GM20000 (cell line): Measurements from ENCODE around the gene ARRDC3.

Experiments
- DNase-seq: peaks from one replicate; pipeline ENCODE4 v3.0.0; 2012; ENCODE audit warnings: low spot score
- TF ChIP-seq, protein P1 (sequence below): IDR thresholded peaks from 2 replicates; pipeline ENCODE4 v1.5.1; 2012; ENCODE audit warnings: mild to moderate bottlenecking, control low read depth; ENCODE audit errors: extremely low read depth, missing control alignments

Gene ARRDC3, protein sequence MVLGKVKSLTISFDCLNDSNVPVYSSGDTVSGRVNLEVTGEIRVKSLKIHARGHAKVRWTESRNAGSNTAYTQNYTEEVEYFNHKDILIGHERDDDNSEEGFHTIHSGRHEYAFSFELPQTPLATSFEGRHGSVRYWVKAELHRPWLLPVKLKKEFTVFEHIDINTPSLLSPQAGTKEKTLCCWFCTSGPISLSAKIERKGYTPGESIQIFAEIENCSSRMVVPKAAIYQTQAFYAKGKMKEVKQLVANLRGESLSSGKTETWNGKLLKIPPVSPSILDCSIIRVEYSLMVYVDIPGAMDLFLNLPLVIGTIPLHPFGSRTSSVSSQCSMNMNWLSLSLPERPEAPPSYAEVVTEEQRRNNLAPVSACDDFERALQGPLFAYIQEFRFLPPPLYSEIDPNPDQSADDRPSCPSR

DNA sequence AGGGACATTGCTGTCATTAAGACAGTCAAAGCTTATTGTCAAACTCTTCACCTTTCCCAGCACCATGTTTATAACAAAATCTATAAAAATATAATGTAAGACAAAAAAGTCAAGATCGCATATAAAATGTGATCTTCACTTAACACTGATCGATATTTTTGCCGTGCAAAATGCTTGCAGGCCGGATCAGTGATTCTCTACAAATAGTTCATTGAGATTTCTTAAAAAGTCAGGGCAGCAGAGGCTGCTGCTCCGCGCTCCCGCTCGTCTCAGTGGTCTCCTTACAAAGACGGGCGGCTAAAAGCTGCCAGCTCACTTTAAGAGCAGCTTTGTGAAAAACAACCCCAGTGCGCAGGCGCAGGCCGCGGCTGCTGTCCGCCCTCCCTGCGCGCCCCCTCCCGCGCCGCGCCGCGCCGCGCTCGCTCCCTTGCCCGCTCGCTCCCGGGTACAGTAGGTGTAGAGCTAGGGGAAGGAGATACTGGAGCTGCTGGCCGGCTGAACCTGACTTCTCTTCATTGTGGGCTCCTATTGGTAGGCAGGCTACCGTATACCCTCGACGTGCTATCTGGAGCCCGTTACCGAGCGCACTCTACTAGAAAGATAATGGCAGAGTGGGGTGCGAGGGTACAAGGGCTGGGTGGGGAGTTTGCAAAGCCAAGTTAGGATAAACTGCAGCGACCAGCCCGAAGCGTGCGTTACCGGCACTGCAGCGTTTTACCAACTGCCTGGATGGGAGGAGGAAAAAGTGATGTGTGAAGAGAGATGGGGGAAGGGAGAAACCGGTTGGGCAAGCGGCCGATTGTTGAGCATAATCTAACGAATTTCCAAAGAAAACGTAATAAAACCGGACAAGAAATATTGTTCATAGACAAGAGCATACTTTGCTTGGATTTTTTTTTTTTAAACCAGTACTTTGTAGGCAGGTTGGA is at the start of gene ARRDC3:
TSS of gene ARRDC3 (minus strand) at position 291 of the 929 bp plus-strand sequence. CDS start at position 66, 225 bp downstream.
- DNase-seq, result peak; percentile 89
- TF ChIP-seq, protein P1, sequence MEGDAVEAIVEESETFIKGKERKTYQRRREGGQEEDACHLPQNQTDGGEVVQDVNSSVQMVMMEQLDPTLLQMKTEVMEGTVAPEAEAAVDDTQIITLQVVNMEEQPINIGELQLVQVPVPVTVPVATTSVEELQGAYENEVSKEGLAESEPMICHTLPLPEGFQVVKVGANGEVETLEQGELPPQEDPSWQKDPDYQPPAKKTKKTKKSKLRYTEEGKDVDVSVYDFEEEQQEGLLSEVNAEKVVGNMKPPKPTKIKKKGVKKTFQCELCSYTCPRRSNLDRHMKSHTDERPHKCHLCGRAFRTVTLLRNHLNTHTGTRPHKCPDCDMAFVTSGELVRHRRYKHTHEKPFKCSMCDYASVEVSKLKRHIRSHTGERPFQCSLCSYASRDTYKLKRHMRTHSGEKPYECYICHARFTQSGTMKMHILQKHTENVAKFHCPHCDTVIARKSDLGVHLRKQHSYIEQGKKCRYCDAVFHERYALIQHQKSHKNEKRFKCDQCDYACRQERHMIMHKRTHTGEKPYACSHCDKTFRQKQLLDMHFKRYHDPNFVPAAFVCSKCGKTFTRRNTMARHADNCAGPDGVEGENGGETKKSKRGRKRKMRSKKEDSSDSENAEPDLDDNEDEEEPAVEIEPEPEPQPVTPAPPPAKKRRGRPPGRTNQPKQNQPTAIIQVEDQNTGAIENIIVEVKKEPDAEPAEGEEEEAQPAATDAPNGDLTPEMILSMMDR, result no peak

DNA sequence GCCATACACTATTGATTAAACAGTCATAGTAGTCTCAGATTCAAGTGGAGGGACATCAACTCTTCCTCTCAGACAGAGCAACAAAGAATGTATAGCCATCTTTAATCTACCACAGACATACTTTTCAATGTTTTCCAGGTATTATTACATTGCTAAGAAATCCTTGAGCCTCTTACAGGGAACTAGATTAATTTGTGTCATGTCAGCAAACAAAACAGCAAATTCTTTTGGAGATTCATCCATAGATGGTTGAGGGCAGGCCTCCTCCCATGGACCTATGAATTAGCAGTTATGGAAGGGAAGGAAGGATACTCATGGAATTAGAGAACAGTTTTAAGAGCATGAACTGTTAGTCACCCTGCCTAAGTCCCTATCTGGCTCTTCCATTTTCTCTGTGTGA is 47.8 kb upstream of the ARRDC3 start:
- no peak for DNase-seq
- TF ChIP-seq, protein P1, result no peak

DNA sequence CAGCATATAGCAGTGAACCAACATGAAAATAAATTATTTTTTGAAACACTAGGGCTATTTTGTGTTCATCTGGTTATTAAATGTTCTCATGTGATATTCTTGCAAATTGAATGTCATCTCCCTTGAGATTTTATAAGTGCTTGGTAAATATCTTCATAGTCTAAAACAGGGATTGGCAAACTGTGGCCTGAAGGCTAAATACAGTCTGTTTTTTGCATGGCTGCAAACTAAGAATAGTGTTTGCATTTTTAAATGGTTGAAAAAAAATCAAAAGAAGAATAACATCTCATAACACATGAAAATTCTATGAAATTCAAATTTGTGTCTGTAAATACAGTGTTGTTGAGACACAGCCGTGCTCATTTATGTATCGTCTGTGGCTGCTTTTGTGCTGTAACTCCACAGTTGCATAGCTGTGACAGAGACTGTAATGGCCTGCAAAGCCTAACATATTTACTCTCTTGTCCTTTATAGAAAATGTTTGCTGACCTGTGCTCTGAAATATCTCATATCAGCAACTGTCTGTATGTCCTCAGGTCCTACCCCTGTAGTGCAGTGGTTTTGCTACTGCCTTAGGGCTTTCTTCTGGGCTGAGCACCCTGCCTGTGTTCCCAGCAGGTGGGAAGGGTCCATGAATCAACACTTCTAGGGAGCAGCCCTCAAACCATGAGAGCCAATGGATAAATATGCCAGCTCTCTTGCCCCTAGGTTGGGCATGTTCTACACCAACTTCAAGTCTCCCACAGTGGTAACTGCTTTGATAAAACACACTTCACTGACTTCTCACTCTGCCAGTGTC is 41.7 kb upstream of the ARRDC3 start:
- DNase-seq, result no peak
- TF ChIP-seq, protein P1, result no peak

DNA sequence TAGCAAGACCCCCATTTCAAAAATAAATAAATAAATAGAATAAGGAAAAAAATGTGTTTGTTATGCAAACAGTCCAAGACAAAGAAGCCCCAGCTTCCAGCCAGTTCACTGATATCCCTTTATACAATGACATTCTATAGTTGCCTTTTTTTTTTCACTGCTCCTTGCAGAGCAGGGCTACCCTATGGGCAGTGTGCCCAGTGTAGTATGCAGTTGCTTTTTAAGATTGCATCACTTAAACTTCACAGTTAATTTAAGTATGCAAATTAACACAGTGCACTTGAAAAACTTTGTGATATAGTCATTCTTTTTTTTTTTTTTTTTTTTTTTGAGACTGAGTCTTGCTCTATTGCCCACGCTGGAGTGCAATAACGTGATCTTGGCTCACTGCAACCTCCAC is 40.8 kb upstream of the ARRDC3 start:
- DNase-seq, result no peak
- TF ChIP-seq, protein P1, result no peak

DNA sequence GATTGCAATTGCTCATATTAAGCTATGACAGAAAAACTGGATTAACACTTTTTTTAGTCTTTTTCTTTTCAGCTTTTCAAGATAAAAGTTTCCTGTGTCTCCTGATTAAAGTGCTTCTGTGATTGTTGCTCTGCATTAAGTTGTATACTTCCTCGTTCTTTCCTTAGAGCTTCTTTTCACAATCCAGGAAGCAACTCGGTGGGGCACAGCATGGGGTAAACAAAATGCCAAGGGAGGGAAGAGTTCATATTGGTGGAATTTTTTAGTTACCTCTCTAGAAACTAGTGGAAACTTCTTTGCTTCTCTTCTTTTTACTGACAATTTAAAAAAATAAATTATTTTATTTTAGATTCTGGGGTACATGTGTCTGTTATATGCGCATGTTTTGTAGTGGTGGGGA is 37.8 kb upstream of the ARRDC3 start:
- DNase-seq, result no peak
- TF ChIP-seq, protein P1, result no peak

DNA sequence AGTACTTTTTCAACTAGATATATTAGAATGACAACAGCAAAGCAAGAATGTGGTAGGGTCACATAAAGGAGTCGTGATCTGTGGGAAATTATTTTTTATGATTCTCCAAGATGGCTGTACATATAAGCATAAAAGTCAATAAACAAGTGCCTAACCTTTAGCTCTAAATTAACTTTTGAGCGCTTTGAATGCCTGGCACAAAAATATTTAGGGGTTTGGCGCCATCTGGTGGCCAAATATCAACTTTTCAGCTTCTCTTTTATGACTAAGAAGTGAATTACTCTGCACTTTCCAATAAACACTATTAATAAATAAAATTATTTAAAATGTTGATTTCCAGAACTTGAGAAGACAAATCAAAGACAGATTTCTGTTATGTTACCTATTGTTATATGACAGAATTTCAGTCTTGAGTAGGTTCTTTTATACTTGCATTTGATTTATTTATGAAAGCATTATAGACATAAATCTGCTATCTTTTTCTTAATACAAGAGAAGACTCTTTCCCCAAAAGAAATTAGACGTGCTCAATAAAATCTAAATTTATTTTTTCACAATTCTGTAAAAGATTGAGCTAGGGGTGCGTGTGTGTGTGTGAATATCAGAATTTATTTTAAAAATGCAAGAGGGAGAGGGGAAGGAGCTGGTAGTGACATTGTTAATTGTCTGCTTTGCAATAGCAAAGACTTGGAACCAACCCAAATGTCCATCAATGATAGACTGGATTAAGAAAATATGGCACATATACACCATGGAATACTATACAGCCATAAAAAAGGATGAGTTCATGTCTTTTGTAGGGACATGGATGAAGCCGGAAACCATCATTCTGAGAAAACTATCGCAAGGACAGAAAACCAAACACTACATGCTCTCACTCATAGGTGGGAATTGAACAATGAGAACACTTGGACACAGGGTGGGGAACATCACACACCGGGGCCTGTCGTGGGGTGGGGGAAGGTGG is 36.7 kb upstream of the ARRDC3 start:
- TF ChIP-seq, protein P1, result peak; percentile 48
- DNase-seq, result peak; percentile 34
